WERI-Rb-1 (cell line): Measurements from ENCODE around the gene ZC3H18.

Experiments
- DNase-seq: peaks from one replicate; pipeline ENCODE4 v3.0.0-alpha.2; 2020
- H3K27ac ChIP-seq: fragments of 250-450 bp; sonication (Bioruptor Pico); 2 replicates; pipeline ENCODE4 v1.5.1; 2020; ENCODE audit warnings: mild to moderate bottlenecking, moderate library complexity
- H3K27me3 ChIP-seq: fragments of 250-450 bp; sonication (Bioruptor Pico); 2 replicates; pipeline ENCODE4 v1.5.1; 2021; ENCODE audit warnings: mild to moderate bottlenecking, low read depth, moderate library complexity; ENCODE audit not compliant: insufficient read depth, severe bottlenecking
- H3K36me3 ChIP-seq: fragments of 250-450 bp; sonication (Bioruptor Pico); 2 replicates; pipeline ENCODE4 v1.5.1; 2020; ENCODE audit warnings: mild to moderate bottlenecking, moderate library complexity
- H3K4me3 ChIP-seq: 2 replicates; pipeline ENCODE4 v1.5.1; 2011; ENCODE audit warnings: low read depth, mild to moderate bottlenecking, control low read depth, low read length
- H3K9me3 ChIP-seq: fragments of 250-450 bp; sonication (Bioruptor Pico); 2 replicates; pipeline ENCODE4 v1.5.1; 2021; ENCODE audit warnings: mild to moderate bottlenecking, moderate library complexity; ENCODE audit not compliant: severe bottlenecking
- TF ChIP-seq, protein P1 (sequence below): IDR thresholded peaks from 2 replicates; pipeline ENCODE4 v1.5.1; 2011; ENCODE audit warnings: low read depth, mild to moderate bottlenecking, control low read depth, inconsistent platforms, low read length

ZC3H18 gene

DNA sequence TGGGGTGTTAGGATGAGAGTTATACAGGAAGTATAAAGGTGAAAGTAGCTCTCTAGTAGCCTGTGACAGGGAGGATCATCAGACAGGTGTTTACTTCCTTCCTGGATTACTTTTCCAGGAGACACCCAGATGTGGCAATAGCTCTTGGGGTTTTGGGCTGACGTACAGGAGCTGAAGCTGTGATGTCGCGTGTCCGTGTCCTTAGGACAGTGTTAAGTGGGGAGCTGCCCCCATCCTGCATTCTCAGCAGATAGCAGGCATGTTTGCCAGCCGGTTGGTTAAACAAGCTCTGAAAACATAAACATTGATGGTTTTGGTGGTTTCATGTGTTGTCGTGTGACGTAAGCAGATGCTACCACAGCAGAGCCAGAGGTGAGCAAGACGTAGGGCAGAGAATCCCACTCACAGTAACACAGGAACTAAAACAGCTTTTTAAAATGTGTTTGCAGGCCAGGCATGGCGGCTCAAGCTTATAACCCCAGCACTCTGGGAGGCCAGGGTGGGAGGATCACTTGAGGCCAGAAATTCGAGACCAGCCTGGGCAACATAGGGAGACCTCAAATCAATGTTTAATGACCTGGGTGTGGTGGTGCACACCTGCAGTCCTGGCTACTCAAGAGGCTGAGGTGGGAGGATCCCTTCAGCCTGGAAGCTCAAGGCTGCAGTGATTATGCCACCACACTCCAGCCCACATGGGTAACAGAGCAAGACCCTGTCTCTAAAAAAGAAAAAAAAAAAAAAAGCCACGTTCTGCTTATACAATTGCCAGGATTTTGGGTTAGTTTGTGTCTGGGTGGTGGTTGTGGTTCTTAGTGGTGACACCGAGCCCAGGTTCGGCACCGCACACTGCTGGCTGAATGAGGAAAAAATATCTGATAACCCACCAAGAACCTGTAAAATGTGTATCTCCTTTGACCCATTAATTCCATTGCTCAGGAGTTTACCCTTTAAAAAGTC is 49.9 kb downstream of the ZC3H18 start:
- no peaks in the 10 kb centered on the region for H3K27me3 ChIP-seq
- DNase-seq = no peak
- H3K36me3 ChIP-seq = peaks cover 3% of the 10 kb centered on the region; the same call in 1 of the 2 replicates
- no peak overlapping the region for H3K4me3 ChIP-seq
- TF ChIP-seq, protein P1, sequence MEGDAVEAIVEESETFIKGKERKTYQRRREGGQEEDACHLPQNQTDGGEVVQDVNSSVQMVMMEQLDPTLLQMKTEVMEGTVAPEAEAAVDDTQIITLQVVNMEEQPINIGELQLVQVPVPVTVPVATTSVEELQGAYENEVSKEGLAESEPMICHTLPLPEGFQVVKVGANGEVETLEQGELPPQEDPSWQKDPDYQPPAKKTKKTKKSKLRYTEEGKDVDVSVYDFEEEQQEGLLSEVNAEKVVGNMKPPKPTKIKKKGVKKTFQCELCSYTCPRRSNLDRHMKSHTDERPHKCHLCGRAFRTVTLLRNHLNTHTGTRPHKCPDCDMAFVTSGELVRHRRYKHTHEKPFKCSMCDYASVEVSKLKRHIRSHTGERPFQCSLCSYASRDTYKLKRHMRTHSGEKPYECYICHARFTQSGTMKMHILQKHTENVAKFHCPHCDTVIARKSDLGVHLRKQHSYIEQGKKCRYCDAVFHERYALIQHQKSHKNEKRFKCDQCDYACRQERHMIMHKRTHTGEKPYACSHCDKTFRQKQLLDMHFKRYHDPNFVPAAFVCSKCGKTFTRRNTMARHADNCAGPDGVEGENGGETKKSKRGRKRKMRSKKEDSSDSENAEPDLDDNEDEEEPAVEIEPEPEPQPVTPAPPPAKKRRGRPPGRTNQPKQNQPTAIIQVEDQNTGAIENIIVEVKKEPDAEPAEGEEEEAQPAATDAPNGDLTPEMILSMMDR = no peak
- H3K9me3 ChIP-seq = no peaks in the 10 kb centered on the region
- no peak overlapping the region for H3K27ac ChIP-seq

DNA sequence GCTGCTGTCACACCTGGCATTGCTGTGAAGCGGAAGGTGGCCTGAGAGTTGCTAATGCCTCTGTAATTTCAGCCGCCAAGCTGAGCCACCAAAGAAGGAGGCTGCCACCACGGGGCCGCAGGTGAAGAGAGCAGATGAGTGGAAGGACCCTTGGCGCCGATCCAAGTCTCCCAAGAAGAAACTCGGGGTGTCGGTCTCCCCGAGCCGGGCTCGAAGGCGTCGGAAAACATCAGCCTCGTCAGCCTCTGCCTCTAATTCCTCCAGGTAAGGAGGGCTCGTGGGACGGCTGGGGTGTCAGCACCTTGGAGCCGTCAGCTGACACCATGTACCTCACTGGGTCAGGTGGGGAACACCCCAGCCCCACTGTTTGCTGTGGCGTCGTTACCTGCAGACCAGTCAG is 51.9 kb downstream of the ZC3H18 start:
- no peaks in the 10 kb centered on the region for H3K9me3 ChIP-seq
- no peaks in the 10 kb centered on the region for H3K27me3 ChIP-seq
- TF ChIP-seq, protein P1 = no peak
- H3K27ac ChIP-seq = no peak overlapping the region
- H3K4me3 ChIP-seq = no peak overlapping the region
- DNase-seq = no peak
- H3K36me3 ChIP-seq = peaks cover 3% of the 10 kb centered on the region; the same call in 1 of the 2 replicates

DNA sequence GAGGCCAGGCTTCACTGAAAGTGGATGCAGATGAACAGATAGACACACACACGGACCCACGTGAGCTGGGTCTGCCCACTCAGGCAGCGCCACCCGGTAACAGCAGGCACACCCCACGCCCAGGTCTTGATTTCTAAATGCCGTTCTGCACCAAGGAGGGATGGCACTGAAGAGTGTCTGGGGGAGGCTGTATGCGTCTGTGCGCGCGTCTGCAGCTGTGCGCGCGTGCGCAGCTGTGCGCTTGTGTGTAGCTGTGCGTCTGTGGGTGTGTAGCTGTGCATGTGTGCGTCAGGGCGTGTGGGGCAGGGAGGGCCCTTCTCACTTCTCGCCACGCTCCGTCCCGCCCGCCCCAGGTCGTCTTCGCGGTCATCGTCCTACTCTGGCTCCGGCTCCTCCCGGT is 52.7 kb downstream of the ZC3H18 start:
- no peak overlapping the region for H3K27ac ChIP-seq
- H3K4me3 ChIP-seq = no peak overlapping the region
- TF ChIP-seq, protein P1 = no peak
- no peaks in the 10 kb centered on the region for H3K9me3 ChIP-seq
- peaks cover 3% of the 10 kb centered on the region; the same call in 1 of the 2 replicates for H3K36me3 ChIP-seq
- DNase-seq = no peak
- no peaks in the 10 kb centered on the region for H3K27me3 ChIP-seq

DNA sequence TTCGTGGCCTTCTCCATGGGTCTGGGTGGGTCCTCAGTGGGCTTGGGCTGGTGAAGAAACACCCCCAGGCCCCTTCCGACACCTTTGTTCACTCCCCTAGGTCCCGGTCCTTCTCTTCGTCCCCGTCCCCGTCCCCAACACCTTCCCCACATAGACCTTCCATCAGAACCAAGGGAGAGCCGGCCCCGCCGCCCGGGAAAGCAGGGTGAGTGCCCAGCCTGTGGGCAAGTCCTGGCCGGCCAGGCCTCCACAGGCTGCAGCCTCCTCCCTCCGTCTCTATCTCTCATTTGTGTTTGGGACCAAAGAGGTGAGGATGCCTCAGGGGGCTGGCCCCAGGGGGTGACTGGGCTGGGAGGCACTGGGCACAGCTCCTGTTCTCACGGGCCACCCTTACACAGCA is 53.7 kb downstream of the ZC3H18 start:
- Histone ChIP-seq H3K4me3 (no peak overlapping the region), H3K27me3 (no peaks in the 10 kb centered on the region), H3K27ac (no peak overlapping the region), H3K9me3 (no peaks in the 10 kb centered on the region), H3K36me3 (peaks cover 3% of the 10 kb centered on the region; the same call in 1 of the 2 replicates)
- TF ChIP-seq, protein P1 = no peak
- no peak for DNase-seq

DNA sequence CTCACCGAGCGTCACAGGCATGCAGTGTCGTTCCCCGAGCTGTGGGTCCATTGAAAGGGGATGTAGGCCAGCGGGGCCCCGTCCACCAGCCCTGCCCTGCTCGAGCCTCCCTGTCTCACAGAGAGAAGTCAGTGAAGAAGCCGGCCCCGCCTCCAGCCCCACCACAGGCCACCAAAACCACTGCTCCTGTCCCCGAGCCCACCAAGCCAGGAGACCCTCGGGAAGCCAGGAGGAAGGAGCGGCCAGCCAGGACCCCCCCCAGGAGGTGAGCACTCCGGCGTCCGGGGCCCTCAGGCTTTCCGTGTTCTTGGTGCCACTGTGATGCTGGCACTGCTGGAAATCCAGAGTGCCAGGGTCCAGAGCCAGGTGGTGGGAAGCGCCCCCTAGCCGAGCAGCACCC is 54.3 kb downstream of the ZC3H18 start:
- TF ChIP-seq, protein P1 = no peak
- no peak for DNase-seq
- no peaks in the 10 kb centered on the region for H3K27me3 ChIP-seq
- no peak overlapping the region for H3K4me3 ChIP-seq
- no peak overlapping the region for H3K27ac ChIP-seq
- H3K9me3 ChIP-seq = no peaks in the 10 kb centered on the region
- H3K36me3 ChIP-seq = peaks cover 3% of the 10 kb centered on the region
